Kidney (tissue), 14 donors: ENCODE data around the gene ASB2. TPM values are rescaled to one million over a fixed set of nuclear protein-coding genes. Genes with fewer than 3 reads are reported as not detected.

Experiments used
- DNase-seq, 5 donors: peaks; one replicate each; pipeline ENCODE4 v3.0.0-alpha.2; 2013 to 2020
- FAIRE-seq: peaks from 2 replicates; lab custom pipeline; 2012; peaks lifted over from hg19 to GRCh38; lab: Jason Lieb, UNC
- H3K27ac ChIP-seq, 2 donors: one replicate each; pipeline ENCODE4 v1.7.0; 2013; ENCODE audit warnings: low read depth in 2 of 2, low read length in 2 of 2, inconsistent platforms in 1 of 2
- H3K27me3 ChIP-seq: one replicate; pipeline ENCODE4 v1.7.1; 2013; ENCODE audit warnings: low read length, inconsistent platforms; ENCODE audit not compliant: control insufficient read depth, insufficient read depth
- H3K36me3 ChIP-seq, 3 donors: one replicate each; pipeline versions ENCODE4 v1.7.0 to v1.7.1; 2013; ENCODE audit warnings: low read length in 3 of 3, control low read depth in 1 of 3, inconsistent platforms in 1 of 3; ENCODE audit not compliant: insufficient read depth in 3 of 3, control insufficient read depth in 2 of 3
- H3K4me1 ChIP-seq, 3 donors: one replicate each; pipeline versions ENCODE4 v1.7.0 to v1.7.1; 2013; ENCODE audit warnings: low read length in 3 of 3, inconsistent platforms in 1 of 3, low read depth in 1 of 3; ENCODE audit not compliant: control insufficient read depth in 2 of 3, insufficient read depth in 2 of 3
- H3K4me3 ChIP-seq, 3 donors: one replicate each; pipeline versions ENCODE4 v1.7.0 to v1.8.1; 2013; ENCODE audit warnings: low read length in 3 of 3, control low read depth in 1 of 3, inconsistent platforms in 1 of 3
- H3K9ac ChIP-seq, 3 donors: one replicate each; pipeline versions ENCODE4 v1.7.0 to v1.7.1; 2013; ENCODE audit warnings: low read length in 3 of 3, control low read depth in 1 of 3, inconsistent platforms in 1 of 3
- H3K9me3 ChIP-seq, 3 donors: one replicate each; pipeline versions ENCODE4 v1.7.0 to v1.7.1; 2013; ENCODE audit warnings: low read length in 3 of 3, control low read depth in 1 of 3, inconsistent platforms in 1 of 3; ENCODE audit not compliant: control insufficient read depth in 2 of 3, insufficient read depth in 1 of 3
- intact Hi-C: fragments of 100-400 bp; cut with DNase I; formaldehyde crosslinking; loops from one replicate; pipeline ENCODE4 v1.11.1; 2022
- polyA plus RNA-seq: library from polyadenylated mRNA; stranded (reverse); fragments of 350-450 nt; fragmentation: Illumina TruSeq; extraction: RNeasy Lipid Tissue Mini Kit (QIAGEN cat#74804); gene quantifications from one replicate; pipeline ENCODE4 v1.2.3, GENCODE V29; 2014; ENCODE audit warnings: low read depth, low replicate concordance; ENCODE audit not compliant: insufficient read depth
- total RNA-seq: library from RNA; stranded (reverse); fragmentation: NEBNext Ultra II Directional; extraction: Animal tissue kit (Norgen Biotek cat#: 25700); gene quantifications from one replicate; pipeline ENCODE4 v1.2.1, GENCODE V29; 2021
- TF ChIP-seq, protein P1 (sequence below): IDR thresholded peaks from 3 replicates; pipeline ENCODE4 v1.5.1; 2012; ENCODE audit warnings: mild to moderate bottlenecking, moderate library complexity, borderline replicate concordance; ENCODE audit not compliant: insufficient read depth; ENCODE audit errors: extremely low read depth
- donor health status: control.
- donor health status: control.
- donor health status: control.
- donor health status: control.
- donor health status: control.
- donor health status: DM: yes; HTN: yes; CAD: no.
- donor health status: Normal renal cell carcinoma (clear cell type).

ASB2 gene
- total and polyA plus RNA-seq, 2 donors from 2014 or later, result 0.97 to 3.7 TPM

DNA sequence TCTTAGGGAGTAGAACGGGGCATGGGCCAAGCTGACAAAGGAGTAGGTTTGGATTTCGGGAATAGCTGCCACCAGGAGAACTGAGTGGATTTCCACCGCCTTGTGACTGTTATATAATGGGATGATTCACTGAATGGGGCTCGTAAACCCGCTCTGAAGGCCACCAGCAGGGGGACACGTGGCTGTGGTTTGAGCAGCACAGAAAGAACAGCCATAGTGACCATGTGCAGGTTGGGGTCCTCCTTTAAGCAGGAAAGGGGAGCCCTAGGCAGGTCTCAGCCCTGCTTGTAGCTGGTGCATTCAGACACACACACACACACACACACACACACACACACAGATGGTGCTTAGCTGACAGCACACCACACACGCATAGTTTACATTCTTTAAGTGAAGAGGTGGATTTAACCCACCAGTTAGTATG, 8.6 kb upstream of the ASB2 start:
- Histone ChIP-seq H3K4me1 (no peaks in the 10 kb centered on the region), H3K4me3 (no peak overlapping the region), H3K27me3 (no peaks in the 10 kb centered on the region), H3K27ac (no peak overlapping the region), H3K9ac (no peak overlapping the region), H3K9me3 (no peaks in the 10 kb centered on the region), H3K36me3 (no peaks in the 10 kb centered on the region)
- intact Hi-C loops, result no loop called here
- FAIRE-seq (no peak), DNase-seq (peak in 4 of 5 donors; percentile 33 to 67 (median 60))
- TF ChIP-seq, protein P1, sequence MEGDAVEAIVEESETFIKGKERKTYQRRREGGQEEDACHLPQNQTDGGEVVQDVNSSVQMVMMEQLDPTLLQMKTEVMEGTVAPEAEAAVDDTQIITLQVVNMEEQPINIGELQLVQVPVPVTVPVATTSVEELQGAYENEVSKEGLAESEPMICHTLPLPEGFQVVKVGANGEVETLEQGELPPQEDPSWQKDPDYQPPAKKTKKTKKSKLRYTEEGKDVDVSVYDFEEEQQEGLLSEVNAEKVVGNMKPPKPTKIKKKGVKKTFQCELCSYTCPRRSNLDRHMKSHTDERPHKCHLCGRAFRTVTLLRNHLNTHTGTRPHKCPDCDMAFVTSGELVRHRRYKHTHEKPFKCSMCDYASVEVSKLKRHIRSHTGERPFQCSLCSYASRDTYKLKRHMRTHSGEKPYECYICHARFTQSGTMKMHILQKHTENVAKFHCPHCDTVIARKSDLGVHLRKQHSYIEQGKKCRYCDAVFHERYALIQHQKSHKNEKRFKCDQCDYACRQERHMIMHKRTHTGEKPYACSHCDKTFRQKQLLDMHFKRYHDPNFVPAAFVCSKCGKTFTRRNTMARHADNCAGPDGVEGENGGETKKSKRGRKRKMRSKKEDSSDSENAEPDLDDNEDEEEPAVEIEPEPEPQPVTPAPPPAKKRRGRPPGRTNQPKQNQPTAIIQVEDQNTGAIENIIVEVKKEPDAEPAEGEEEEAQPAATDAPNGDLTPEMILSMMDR, result no peak

GRCh38 chr14:93984070-93984469, 7.7 kb upstream of the ASB2 start:
- FAIRE-seq, result no peak

DNA sequence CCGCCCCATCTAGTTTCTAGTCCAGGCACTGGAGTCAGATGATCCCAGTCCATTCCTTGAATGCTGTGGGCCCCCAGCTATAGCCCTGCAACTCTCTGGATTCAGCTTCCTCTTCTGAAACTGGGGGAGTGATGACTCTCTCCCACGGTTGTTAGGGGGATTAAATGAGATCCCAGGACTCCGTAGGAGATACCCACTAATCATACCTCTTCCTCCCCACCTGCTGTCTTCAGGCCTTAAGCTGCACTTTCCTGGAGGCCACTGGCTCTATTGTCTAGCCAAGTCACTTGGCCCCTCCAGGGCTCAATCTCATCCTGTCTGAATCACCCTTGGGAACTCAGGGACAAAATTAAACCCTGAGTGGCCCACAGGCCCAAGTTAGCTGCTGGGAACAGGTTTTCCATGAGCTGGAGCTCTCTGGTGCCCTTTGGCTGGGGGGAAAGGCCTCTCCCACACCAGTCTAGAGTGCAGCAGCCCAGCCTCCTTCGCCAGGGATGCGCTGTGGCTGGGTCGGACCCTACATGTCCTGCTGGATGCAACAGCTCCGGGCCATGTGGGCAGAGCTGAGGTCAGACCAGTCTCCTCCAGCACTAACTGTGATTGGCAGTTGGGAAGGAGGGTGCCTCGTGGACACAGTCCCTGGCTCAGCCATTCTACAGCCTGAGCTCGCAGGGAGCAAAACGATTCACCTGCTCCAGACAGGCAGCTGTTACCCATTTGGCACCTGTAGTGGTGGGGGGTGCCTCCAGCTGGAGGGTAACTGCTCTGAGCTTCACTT, 6.0 kb upstream of the ASB2 start:
- Histone ChIP-seq H3K9ac (no peak overlapping the region), H3K9me3 (no peaks in the 10 kb centered on the region), H3K36me3 (no peaks in the 10 kb centered on the region), H3K27ac (no peak overlapping the region), H3K4me1 (no peaks in the 10 kb centered on the region), H3K27me3 (no peaks in the 10 kb centered on the region), H3K4me3 (no peak overlapping the region)
- intact Hi-C loops, result no loop called here
- TF ChIP-seq, protein P1, result no peak
- FAIRE-seq, result no peak
- DNase-seq, result no peak

More at GRCh38 chr14:93984070-93984469, 7.7 kb upstream of the ASB2 start:
- Histone ChIP-seq H3K4me3 (no peak overlapping the region), H3K9ac (no peak overlapping the region), H3K27me3 (no peaks in the 10 kb centered on the region), H3K36me3 (no peaks in the 10 kb centered on the region), H3K4me1 (no peaks in the 10 kb centered on the region), H3K27ac (no peak overlapping the region), H3K9me3 (no peaks in the 10 kb centered on the region)
- intact Hi-C loops, result no loop called here
- TF ChIP-seq, protein P1, result no peak
- DNase-seq, result no peak
